CD4-positive, alpha-beta T cell treated with Interleukin-15 for 4 hours (primary cell): ENCODE measurements around the gene PRKAG2.

Source experiments
- DNase-seq: peaks from one replicate; pipeline ENCODE4 v3.0.0-alpha.2; 2020; ENCODE audit warnings: low spot score

PRKAG2 gene

DNA sequence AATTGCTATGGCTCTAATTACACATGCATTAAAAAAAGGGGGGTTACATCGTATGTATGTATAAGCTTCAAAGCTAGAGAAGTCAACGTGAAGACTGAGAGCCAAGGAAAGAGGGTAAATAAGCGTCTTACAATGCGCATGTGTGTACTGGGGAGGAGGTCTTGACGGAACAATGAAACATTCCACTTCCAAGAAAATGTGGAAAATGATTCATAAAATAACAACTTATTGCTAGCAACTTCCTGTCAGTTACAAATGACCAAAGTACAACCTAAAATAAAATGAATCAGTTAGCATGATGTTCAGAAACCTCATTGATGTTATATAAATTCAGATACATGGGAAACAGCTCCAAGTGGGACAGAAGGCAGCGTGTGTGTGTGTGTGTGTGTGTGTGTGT, 253.1 kb downstream of the PRKAG2 start:
- DNase-seq = no peak

DNA sequence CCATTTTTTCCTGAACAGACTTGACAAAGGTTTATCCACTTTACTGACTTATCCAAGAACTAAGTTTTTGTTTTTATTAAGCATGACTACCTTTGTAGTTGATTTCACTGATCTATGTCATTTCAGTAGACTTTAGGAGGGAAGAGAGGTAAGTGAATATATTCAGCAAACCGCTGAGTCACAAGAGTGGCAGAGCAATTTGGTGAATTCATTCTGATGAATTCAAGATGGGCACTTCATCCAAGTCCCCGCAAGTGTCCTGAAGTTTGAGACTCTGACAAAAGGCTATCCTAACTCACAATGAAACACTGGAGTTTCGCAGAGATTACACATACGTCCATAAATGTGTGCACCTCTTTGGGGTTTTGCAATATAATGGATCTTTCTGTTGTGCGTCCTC, 255.0 kb downstream of the PRKAG2 start:
- no peak for DNase-seq

GRCh38 chr7:151616443-151617213, 260.3 kb downstream of the PRKAG2 start:
- DNase-seq = no peak

- DNase-seq = no peak
These were observed 261.1 kb downstream of the PRKAG2 start for GRCh38 chr7:151615784-151616183.

- DNase-seq = no peak
These were observed 261.9 kb downstream of the PRKAG2 start for GRCh38 chr7:151615058-151615457.

GRCh38 chr7:151614019-151614418, 262.9 kb downstream of the PRKAG2 start:
- no peak for DNase-seq

DNA sequence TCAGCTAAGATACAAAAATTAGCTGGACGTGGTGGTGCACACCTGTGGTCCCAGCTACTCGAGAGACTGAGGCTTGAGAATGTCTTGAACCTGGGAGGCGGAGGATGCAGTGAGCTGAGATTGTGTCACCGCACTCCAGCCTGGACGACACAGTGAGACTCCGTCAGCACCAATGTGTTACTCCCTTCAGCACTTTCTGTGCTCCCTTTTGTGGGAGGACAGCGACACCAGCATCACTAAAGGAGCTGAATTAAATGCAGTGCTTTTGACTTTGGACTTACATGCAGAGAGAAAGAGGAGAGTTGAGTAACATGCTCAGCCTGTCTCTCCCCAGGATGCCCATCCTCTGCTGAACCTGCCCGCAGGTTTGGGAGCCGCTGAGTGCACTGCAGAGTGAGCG, 265.0 kb downstream of the PRKAG2 start:
- no peak for DNase-seq

GRCh38 chr7:151611041-151611440, 265.9 kb downstream of the PRKAG2 start:
- DNase-seq = no peak

DNA sequence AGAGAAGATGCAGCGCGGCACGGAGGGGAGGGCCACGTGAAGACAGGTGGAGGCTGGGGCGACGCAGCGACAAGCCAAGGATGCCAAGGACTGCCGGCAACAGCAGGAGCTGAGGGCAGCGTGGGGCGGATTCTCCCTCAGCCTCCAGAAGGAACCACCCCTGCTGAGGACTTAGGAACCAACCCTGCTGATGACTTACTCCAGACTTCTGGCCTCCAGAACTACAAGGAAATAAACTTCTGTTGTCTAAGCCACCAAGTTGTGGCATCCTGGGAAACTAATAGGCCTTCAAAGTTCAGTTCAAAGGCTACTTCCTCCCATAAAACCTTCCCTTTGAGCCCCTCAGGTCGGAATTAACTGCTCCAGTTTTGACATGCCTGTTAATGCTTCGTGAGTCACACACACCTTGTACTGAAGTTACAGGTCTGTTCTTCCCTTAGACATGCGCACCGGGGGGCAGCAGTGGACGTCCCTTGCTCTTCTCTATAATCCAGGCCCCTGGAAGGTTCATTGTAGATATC, 268.8 kb downstream of the PRKAG2 start:
- no peak for DNase-seq

- no peak for DNase-seq
These were observed 269.4 kb downstream of the PRKAG2 start for GRCh38 chr7:151607464-151607867.

GRCh38 chr7:151603951-151604350, 273.0 kb downstream of the PRKAG2 start:
- DNase-seq = no peak

DNA sequence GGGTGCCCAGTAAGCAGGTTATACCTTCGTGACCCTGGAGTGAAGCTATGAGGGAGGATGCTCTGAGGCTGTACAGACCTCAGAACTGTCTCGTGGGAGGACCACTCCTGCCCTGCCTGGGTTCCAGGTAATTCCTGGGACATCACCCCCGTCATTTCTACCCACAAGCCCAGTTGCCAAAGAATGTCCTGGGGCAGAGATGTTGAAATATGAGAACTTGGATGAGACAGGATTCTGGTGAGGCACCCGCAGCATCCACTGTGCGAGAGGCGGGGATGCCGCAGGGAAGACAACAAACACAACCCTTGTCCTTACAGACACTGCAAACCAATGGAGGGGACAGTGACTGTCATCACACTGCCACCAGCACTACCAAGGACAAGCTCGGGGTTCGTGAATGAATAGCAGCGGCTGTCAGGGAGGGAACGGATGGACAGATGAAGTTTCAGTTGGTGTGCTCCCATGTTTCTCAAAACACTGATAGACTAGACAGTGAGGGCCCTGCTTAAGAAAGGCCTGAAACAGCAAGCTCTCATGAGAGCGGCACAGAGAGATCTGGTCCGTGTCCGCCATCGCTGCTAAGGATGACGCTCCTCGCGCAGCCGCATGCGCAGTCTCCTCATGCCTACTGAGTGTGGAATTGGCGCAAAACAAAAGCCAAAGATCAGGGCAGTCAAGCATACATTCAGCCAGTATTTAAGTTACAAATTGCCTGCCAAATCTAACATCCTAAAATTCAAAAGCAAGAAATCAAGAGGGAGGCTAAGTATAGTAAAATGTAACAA, 275.2 kb downstream of the PRKAG2 start:
- no peak for DNase-seq

DNA sequence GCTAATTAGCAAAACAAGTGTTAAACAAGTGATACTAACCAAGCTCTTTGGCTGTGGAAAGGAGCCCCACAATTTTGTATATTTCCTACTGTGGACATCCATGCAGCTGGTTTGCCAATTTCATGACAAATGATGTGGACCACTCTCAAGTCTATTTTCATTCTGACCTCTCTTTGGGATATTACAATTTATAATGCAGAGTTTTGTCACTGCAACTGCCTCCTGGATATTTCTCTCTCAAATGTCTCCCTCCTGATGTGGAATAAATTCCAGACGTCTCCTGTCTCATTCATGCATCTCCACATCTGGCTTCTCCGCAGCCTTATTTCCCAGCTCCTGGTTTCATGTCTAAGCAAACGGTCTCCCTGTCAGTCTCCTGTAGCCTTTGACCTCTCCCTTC, 276.6 kb downstream of the PRKAG2 start:
- no peak for DNase-seq

- DNase-seq = no peak
These were observed 277.3 kb downstream of the PRKAG2 start for GRCh38 chr7:151599401-151600227.

DNA sequence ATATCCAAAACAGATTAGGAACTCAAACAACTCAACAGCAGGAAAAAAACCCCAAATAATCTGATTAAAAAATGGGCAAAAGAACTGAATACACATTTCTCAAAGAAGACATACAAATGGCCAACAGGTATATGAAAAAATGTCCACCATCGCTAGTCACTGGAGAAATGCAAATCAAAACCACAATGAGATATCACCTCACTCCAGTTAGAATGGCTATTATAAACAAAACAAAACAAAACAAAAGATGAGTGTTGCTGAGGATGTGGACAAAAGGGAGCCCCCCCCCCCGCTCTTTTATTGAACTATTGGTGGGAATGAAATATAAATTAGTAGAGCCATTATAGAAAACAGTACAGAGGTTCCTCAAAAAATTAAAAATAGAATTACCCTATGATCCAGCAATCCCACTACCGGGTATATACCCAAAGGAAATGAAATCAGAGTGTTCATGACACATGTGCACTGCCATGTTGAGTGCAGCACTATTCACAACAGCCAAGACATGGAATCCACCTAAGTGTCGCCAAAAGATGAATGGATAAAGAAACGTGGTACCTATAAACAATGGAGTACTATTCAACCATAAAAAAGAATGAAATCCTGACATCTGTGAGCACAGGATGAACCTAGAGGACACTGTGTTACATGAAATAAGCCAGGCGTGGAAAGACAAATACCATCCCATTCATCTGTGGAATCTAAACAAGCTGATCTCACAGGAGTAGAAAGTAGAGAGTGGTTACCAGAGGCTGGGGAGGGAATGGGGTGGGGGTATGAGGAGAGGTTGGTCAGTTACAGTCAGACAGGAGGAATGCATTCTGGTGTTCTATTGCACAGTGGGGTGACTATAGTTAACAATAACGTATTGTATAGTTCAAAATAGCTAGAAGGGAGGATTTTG, 279.1 kb downstream of the PRKAG2 start:
- no peak for DNase-seq

DNA sequence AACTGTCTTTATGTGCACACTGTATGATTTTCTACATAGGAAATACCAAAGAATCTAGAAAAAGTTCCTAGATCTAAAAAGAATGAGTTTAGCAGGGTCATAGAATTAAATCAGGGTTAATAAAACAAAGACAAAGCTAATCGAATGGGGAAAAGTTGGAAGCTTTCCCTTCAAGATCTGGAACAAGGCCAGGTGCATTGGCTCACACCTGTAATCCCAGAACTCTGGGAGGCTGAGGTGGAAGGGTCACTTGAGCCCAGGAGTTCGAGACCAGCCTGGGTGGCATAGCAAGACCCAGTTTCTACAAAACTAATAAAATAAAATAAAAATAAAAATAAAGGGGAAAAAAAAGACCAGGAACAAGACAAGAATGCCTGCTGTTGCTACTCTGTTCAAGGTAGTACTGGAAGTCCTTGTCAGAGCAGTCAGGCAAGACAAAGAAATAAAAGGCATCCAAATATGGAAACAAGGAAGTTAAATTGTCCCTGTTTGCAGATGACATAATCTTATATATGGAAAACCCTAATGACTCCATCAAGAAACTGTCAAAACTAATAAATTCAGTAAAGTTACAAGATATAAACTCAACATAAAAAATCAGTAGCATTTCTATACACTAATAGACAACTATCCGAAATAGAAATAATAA, 281.1 kb downstream of the PRKAG2 start:
- DNase-seq = no peak

- no peak for DNase-seq
These were observed 283.9 kb downstream of the PRKAG2 start for GRCh38 chr7:151592868-151593486.

- DNase-seq = no peak
These were observed 284.6 kb downstream of the PRKAG2 start for GRCh38 chr7:151592330-151592729.

DNA sequence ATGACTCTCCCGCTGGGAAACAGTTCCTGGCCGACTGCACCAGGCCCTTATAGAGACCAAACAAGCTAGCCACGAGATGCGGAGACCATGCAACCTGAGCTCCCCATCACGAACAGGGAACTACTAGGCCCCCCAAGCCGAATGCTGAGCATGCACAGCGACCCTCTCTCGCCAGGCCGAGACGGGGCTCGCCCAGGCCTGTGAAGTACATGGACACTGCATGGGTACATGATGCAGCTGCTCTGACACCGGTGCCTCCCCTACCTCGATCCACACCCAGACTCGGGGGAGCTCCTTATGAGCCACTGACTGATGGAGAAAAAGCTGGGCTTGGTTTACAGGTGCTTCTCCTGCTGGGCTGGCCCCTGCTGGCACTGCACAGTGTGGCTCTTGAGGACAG, 285.0 kb downstream of the PRKAG2 start:
- no peak for DNase-seq
